ENCODE data around the gene AIFM2. TPM values are rescaled to one million over a fixed set of nuclear protein-coding genes. Genes with fewer than 3 reads are reported as not detected.

AIFM2 gene
- total and polyA plus RNA-seq, 9 of the 15 experiments (the other 6 are each of a cell fraction or from before 2014, with no cell fraction given): 2.7 to 14.1 (median 9.2) TPM

DNA sequence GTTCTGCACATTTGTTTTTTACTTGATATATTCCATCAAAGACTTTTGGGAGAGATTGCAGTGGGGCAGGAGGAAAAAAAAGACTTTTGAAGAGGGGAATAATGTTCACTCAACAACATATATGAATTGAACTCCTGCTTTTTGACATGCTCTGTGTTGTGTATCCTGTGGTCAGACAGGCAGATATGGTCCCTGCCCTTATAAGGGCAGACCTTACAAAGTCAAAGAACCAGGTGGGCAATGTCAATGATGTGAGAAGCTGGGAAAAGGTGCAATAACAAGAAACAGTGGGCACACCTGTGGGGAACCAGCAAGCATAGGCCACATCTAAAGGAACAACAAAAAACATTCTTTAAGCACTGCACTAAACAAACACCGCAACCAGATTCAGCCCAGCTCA is 8.2 kb downstream of the AIFM2 start:
- 75% methylated on average over 1 of the region's 1 CpG for WGBS (ENCODE audit: insufficient coverage, low coverage, missing lambda C conversion rate)
- TF ChIP-seq ZNF561 (CRISPR knock-in tag; conservative IDR thresholded peaks at IDR 0.05) (no peak), ZNF57 (CRISPR knock-in tag; IDR thresholded peaks at IDR 0.05) (no peak), ZNF512 (tag; IDR thresholded peaks at IDR 0.05) (no peak), IRF9 (tag; IDR thresholded peaks at IDR 0.05) (no peak)
- CTCF ChIA-PET (ENCODE audit: low intra/inter-chr PET ratio): no interaction called here
- intact Hi-C loops (cut with micrococcal nuclease) (no loop called here), in situ Hi-C loops (cut with MboI) (no loop called here)
- H3K4me3 ChIP-seq: no peak overlapping the region
- peaks cover 4 to 12% of the 10 kb centered on the region in 2 experiments; a peak in 4 of 5 replicates for H3K4me1 ChIP-seq (replicated peaks in 1 of 2; ENCODE audit: control insufficient read depth in 2 of 2, insufficient read depth in 2 of 2, low read length in 2 of 2)
- no peaks in the 10 kb centered on the region; a peak in 1 of 5 replicates for H3K27me3 ChIP-seq (ENCODE audit: control insufficient read depth in 2 of 2, insufficient read depth in 2 of 2, low read length in 2 of 2)
- H4K20me1 ChIP-seq (replicated peaks; ENCODE audit: control insufficient read depth, insufficient read depth, low read length): no peaks in the 10 kb centered on the region; the same call in 1 of the 2 replicates
- no peak for DNase-seq (ENCODE audit: extremely low read depth in 1 of 4, low spot score in 3 of 4)
- no peak for ATAC-seq
- peaks cover 10% of the 10 kb centered on the region; the same call in 2 of the 3 replicates for H3K36me3 ChIP-seq (ENCODE audit: control insufficient read depth, insufficient read depth, low read length)
- no peak overlapping the region for H3K27ac ChIP-seq (ENCODE audit: extremely low read depth, low read depth, low read length)
- H3K9me3 ChIP-seq (replicated peaks; ENCODE audit: control insufficient read depth, insufficient read depth, low read depth, low read length): no peaks in the 10 kb centered on the region
- H3K4me2 ChIP-seq (ENCODE audit: insufficient read depth, low read length): no peak overlapping the region
- POLR2A ChIA-PET: interaction anchor here (0.6 to 1.1 kb wide), 2 partner anchors 16 to 46 kb away, joined by 3 to 4 read pairs; partner anchors contain the start of gene SAR1A
- no peaks in the 10 kb centered on the region for H3K79me2 ChIP-seq (ENCODE audit: control insufficient read depth, insufficient read depth, low read length)
- no peaks in the 10 kb centered on the region for H3K9me1 ChIP-seq (ENCODE audit: control insufficient read depth, insufficient read depth, low read length)
- no peak for FAIRE-seq
- no peak overlapping the region for H2AFZ ChIP-seq (ENCODE audit: low read depth, low read length)
- H3K9ac ChIP-seq (ENCODE audit: insufficient read depth in 1 of 2, low read depth in 2 of 2, low read length in 2 of 2): no peak overlapping the region
- BruUV-seq (replicated peaks): no TSS peak
